ENCODE measurements around the gene CCNE1. TPM values are rescaled to one million over a fixed set of nuclear protein-coding genes. Genes with fewer than 3 reads are reported as not detected.

Gene CCNE1
- total RNA-seq, 1 donor: 4.7 TPM

GRCh38 chr19:29858621-29859020 lies 46.8 kb downstream of the CCNE1 start:
- H3K9me3 ChIP-seq (ENCODE audit: low read depth, low read length): no peaks in the 10 kb centered on the region
- no peaks in the 10 kb centered on the region for H3K4me1 ChIP-seq (ENCODE audit: insufficient read depth, low read length)
- no peak overlapping the region for H3K27ac ChIP-seq (ENCODE audit: low read depth, low read length)
- TF ChIP-seq, protein P1, sequence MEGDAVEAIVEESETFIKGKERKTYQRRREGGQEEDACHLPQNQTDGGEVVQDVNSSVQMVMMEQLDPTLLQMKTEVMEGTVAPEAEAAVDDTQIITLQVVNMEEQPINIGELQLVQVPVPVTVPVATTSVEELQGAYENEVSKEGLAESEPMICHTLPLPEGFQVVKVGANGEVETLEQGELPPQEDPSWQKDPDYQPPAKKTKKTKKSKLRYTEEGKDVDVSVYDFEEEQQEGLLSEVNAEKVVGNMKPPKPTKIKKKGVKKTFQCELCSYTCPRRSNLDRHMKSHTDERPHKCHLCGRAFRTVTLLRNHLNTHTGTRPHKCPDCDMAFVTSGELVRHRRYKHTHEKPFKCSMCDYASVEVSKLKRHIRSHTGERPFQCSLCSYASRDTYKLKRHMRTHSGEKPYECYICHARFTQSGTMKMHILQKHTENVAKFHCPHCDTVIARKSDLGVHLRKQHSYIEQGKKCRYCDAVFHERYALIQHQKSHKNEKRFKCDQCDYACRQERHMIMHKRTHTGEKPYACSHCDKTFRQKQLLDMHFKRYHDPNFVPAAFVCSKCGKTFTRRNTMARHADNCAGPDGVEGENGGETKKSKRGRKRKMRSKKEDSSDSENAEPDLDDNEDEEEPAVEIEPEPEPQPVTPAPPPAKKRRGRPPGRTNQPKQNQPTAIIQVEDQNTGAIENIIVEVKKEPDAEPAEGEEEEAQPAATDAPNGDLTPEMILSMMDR (IDR thresholded peaks at IDR 0.05; ENCODE audit: extremely low read depth, low read depth, low read length): no peak
- H4K20me1 ChIP-seq (ENCODE audit: insufficient read depth, low read length): no peaks in the 10 kb centered on the region
- H3K27me3 ChIP-seq (ENCODE audit: insufficient read depth, low read length): no peaks in the 10 kb centered on the region
- no peaks in the 10 kb centered on the region for H3K79me2 ChIP-seq (ENCODE audit: insufficient read depth, low read length)
- no peak for DNase-seq (ENCODE audit: insufficient read length, low spot score, missing footprints)
- H3K4me2 ChIP-seq (ENCODE audit: insufficient read depth, low read length): no peak overlapping the region
- no peak overlapping the region for H2AFZ ChIP-seq (ENCODE audit: low read length)
- no peak overlapping the region for H3K4me3 ChIP-seq (ENCODE audit: insufficient read depth, low read length)
- H3K36me3 ChIP-seq (ENCODE audit: insufficient read depth, low read length): no peaks in the 10 kb centered on the region

DNA sequence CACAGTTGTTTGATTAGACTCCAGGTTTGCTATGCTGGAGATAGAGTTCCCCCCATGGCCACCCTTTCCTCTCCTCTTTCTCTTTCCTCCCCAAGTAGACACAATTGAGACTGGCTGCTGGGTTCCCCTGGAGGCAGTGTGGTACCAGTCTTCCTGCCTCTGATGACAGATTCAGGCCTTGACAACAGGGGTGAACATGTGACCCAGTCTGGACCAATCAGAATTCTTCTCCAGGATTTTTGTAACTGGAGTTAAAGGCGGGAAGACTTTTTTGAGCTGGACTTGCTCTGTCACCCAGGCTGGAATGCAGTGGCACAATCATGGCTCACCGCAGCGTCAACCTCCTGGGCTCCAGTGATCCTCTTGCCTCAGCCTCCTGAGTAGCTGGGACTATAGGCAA lies 48.7 kb downstream of the CCNE1 start:
- Histone ChIP-seq H3K4me1 (ENCODE audit: insufficient read depth, low read length) (no peaks in the 10 kb centered on the region), H3K36me3 (ENCODE audit: insufficient read depth, low read length) (no peaks in the 10 kb centered on the region), H4K20me1 (ENCODE audit: insufficient read depth, low read length) (no peaks in the 10 kb centered on the region), H3K4me3 (ENCODE audit: insufficient read depth, low read length) (no peak overlapping the region), H3K9me3 (ENCODE audit: low read depth, low read length) (no peaks in the 10 kb centered on the region), H2AFZ (ENCODE audit: low read length) (no peak overlapping the region), H3K27ac (ENCODE audit: low read depth, low read length) (no peak overlapping the region), H3K27me3 (ENCODE audit: insufficient read depth, low read length) (peaks cover 13% of the 10 kb centered on the region), H3K4me2 (ENCODE audit: insufficient read depth, low read length) (no peak overlapping the region), H3K79me2 (ENCODE audit: insufficient read depth, low read length) (no peaks in the 10 kb centered on the region)
- TF ChIP-seq, protein P1 (IDR thresholded peaks at IDR 0.05; ENCODE audit: extremely low read depth, low read depth, low read length): no peak
- DNase-seq (ENCODE audit: insufficient read length, low spot score, missing footprints): no peak

- Histone ChIP-seq H3K4me2 (ENCODE audit: insufficient read depth, low read length) (no peak overlapping the region), H3K36me3 (ENCODE audit: insufficient read depth, low read length) (no peaks in the 10 kb centered on the region), H3K27me3 (ENCODE audit: insufficient read depth, low read length) (peaks cover 13% of the 10 kb centered on the region), H3K79me2 (ENCODE audit: insufficient read depth, low read length) (no peaks in the 10 kb centered on the region), H3K4me3 (ENCODE audit: insufficient read depth, low read length) (no peak overlapping the region), H3K9me3 (ENCODE audit: low read depth, low read length) (no peaks in the 10 kb centered on the region), H4K20me1 (ENCODE audit: insufficient read depth, low read length) (no peaks in the 10 kb centered on the region), H2AFZ (ENCODE audit: low read length) (no peak overlapping the region), H3K4me1 (ENCODE audit: insufficient read depth, low read length) (no peaks in the 10 kb centered on the region), H3K27ac (ENCODE audit: low read depth, low read length) (no peak overlapping the region)
- no peak for DNase-seq (ENCODE audit: insufficient read length, low spot score, missing footprints)
- TF ChIP-seq, protein P1 (IDR thresholded peaks at IDR 0.05; ENCODE audit: extremely low read depth, low read depth, low read length): no peak
Measured at GRCh38 chr19:29861574-29861973, 49.8 kb downstream of the CCNE1 start.

DNA sequence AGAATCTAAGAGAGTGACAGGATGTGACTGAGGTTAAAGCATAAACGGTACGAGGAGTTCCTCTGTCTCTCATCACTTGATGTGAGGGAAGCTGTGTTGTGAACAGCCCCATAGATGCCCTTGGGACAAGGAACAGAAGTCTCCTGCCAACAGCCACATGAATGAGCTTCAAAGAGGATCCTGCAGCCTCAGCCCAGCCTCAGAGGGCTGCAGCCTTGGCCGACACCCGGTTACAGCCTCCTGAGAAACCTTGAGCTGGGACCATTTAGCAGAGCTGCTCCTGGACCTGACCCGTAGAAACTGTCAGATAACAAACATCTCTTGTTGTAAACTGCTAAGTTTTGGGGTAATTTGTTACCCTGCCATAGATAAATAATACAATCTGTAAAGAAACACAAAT lies 54.2 kb downstream of the CCNE1 start:
- TF ChIP-seq, protein P1 (IDR thresholded peaks at IDR 0.05; ENCODE audit: extremely low read depth, low read depth, low read length): no peak
- no peaks in the 10 kb centered on the region for H3K4me1 ChIP-seq (ENCODE audit: insufficient read depth, low read length)
- H3K27ac ChIP-seq (ENCODE audit: low read depth, low read length): no peak overlapping the region
- no peak overlapping the region for H3K4me2 ChIP-seq (ENCODE audit: insufficient read depth, low read length)
- no peaks in the 10 kb centered on the region for H3K79me2 ChIP-seq (ENCODE audit: insufficient read depth, low read length)
- H4K20me1 ChIP-seq (ENCODE audit: insufficient read depth, low read length): no peaks in the 10 kb centered on the region
- H3K9me3 ChIP-seq (ENCODE audit: low read depth, low read length): no peaks in the 10 kb centered on the region
- no peaks in the 10 kb centered on the region for H3K36me3 ChIP-seq (ENCODE audit: insufficient read depth, low read length)
- H3K27me3 ChIP-seq (ENCODE audit: insufficient read depth, low read length): peaks cover 13% of the 10 kb centered on the region
- no peak overlapping the region for H3K4me3 ChIP-seq (ENCODE audit: insufficient read depth, low read length)
- DNase-seq (ENCODE audit: insufficient read length, low spot score, missing footprints): no peak
- no peak overlapping the region for H2AFZ ChIP-seq (ENCODE audit: low read length)

All from osteoblast (primary cell).